NCI-H1092 (cell line): Measurements from ENCODE around the gene ADAMTS17.

ENCODE experiments used
- DNase-seq: peaks from one replicate; lab custom pipeline; 2025; lab: John Stamatoyannopoulos, UW

ADAMTS17 gene

DNA sequence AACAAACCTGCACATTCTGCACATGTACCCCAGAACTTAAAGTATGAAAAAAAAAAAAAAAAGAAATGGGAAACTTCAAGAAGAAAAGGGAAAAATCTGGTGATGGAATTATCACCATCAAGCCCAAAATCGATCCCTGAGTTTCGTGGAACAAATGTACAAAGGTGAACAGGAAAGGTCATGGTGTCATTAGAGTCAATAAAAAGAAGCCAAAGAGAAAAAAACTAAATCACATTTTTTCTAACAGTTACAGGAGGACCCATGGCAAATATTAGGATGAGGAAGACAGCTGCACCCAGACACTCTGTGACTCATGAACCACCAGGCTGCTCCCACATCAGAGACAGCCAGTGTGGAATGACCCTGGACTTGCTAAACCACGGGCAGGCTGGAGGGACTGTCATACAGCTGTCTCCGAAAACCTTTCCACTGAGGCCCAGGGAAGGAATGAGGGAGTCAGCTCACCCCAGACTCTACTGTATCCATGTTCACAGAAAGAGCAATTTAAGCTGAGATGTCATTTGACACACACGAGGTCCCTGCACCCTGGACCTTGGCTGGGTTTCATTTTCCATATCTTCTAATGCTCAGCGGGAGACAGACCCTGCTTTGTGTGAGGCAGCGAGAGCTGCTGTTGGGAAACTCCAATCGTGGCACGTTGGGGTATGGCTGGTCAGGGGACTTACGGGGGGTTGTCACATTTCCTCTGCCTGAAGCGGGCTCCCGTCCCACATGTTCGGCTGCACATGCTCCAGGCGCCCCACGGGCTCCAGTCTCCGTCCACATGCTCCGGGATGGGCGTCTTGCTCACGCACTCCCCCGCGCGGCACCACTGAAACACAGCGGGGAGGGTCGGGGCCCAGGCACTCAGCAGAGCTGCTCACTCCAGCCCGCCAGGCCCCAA, 210.2 kb downstream of the ADAMTS17 start:
- no peak for DNase-seq

GRCh38 chr15:100129677-100130076, 212.1 kb downstream of the ADAMTS17 start:
- DNase-seq = no peak

DNA sequence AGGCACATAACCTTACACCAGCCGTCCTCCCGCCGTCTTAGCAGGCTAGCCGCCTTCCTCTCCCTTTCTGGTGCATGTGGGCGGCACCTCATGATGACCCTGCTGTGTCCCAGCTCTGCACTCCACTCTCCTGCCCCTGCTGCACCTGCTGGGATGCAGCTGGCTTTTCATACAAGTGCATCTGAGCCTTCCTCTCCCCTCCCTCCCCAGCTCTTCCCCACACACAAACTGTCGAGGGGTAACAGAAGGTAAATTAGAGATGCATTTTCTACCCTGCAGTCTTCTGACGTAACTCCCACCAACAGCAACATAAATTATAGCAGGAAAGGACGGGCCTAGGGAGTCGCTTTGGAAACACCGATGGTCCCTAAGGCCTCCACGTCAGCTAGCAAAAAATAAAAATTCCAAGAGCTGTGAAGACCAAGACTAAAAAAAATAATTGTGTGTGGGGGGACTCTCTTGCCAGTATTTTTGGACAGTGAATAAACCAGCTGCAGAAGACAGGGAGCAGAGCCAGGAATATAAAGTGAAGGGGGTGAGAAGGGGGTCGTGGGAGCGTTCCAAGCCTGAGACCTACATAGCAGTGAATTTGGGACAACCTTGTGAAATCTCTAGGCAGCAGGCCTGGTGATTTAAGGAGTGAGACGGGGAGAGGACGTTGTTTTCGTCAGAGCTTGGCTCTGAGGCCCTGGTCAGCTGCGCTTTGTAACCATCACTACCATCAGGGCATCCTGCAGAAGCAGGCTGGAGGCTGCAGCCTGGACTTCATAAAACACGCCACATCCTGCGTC, 216.2 kb downstream of the ADAMTS17 start:
- peak; percentile 34 for DNase-seq

DNA sequence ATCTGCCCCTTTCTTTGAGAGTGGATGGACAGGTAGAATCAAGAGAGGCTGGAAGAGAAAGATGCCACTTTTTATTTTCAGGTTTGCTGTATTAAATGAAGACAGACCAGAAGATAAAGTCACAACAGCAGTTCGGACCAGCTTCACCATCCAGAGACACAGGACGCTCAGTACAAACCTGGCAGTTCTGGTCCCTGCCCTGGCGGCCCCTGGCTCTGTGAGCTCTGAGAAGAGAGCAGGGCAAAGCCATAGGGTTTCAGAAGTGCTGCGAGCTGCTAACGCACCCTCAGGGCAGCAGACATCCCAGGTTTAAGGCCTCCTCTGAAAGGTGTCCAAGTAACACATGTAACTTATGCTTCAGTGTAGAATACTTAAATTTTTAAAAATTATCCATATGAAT, 216.8 kb downstream of the ADAMTS17 start:
- no peak for DNase-seq

- DNase-seq = no peak
Observed at GRCh38 chr15:100124361-100124760, 217.4 kb downstream of the ADAMTS17 start.

DNA sequence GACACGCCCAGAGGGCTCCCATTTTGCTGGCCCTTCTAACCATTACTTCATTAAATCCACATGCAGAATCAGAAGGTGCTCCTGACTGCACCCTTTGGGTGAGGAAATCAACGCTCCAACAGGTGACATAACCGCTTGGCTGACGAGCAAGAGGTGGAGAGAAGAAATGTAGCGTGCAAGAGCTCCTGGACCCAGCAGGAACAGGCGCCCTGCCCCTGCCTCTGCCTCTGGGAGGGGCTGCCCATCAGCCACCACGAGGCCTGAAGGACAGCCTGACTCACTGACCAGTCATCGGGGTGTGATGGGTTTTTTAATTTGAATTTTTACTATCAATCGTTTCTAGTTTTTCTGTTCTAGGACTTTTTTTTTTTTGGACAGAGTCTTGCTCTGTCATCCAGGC, 218.2 kb downstream of the ADAMTS17 start:
- no peak for DNase-seq

- DNase-seq = no peak
Observed at GRCh38 chr15:100121285-100121684, 220.5 kb downstream of the ADAMTS17 start.

GRCh38 chr15:100120111-100120510, 221.7 kb downstream of the ADAMTS17 start:
- no peak for DNase-seq

DNA sequence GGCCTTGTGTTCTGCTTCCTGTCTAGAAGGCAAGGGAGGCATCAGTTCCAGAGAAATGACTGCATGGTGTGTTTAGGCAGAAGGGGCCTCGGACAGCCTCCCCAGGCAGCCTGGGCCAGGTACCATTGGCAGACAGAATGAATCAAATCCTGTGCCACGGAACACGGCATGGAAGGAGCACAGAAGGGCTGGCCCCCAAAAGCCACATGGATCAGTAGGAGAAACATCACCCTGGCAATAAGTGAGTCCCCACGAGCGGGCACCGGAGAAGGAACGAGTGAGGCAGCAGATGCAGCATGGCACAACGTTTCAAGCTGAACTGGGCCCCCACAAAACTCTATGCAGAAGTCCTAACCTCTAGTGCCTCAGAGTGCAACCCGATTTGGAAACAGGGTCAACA, 223.2 kb downstream of the ADAMTS17 start:
- DNase-seq = no peak

DNA sequence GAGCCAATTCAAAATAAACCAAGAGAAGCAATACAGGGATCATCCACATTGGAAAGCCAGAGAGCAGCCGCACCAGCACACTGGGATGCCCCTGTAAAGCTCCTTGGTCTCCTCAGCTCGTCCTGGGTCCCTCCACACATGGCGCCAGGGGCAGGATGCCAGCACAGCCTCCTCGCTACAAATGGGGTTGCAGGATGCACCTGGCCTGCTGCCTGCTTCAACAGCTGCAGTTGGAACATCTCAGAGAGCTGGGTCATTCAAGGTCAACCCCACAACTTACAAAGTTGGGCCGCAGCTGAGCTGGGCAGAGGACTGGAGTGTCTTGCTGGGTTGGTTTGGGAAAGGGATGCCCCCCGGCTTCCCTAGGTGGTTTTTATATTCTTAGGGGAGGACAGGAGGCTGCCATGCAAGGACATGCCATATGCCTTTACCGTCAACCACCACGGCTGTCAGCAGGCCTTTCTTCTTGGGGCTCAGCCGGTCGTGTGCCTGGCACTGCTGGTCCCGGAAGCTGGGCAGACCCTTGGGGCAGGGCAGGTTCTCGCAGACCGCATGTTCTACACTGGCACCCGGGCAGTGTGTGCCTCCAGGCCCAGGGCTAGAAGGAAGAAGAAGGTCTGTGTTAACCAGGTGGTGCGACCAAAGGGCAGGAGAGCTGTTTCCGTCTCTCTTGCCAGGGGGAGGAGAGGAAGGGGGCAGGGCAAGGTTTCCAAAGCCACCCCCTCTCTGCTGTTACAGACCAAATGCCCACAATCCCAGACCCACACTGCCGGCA, 225.2 kb downstream of the ADAMTS17 start:
- DNase-seq = no peak

- no peak for DNase-seq
Observed at GRCh38 chr15:100115711-100116090, 226.1 kb downstream of the ADAMTS17 start.

DNA sequence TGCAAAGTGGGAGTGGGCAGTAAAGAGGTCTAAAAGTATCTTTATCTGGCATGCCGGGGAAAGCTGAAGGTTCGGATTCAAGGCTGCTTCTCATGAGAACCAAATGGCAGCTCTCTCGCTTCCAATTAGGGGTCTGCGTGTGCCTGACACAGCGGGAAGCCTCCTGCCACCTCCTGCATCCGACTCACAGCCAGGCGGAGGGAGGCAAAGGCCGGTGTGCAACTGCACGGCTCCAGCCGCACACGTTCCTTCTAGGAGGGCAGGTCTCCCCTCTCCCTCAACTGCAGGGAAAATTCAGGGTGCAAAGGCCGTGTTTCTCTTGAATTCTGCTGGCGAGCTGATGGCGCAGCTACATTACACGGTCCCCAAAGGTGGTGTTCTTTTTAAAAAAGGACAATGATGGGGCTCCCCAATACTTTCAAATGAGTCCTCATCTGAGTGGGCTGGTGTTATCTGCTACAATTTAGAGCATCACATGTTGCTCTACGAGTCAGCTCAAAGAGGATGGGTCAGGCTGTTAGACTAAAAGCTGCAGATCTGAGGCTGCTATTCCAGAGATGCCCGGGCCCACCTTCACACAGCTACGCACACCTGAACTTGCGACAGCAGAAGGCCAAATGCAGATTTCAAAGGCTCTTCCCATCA, 226.6 kb downstream of the ADAMTS17 start:
- no peak for DNase-seq

GRCh38 chr15:100114571-100114970, 227.2 kb downstream of the ADAMTS17 start:
- DNase-seq = no peak

DNA sequence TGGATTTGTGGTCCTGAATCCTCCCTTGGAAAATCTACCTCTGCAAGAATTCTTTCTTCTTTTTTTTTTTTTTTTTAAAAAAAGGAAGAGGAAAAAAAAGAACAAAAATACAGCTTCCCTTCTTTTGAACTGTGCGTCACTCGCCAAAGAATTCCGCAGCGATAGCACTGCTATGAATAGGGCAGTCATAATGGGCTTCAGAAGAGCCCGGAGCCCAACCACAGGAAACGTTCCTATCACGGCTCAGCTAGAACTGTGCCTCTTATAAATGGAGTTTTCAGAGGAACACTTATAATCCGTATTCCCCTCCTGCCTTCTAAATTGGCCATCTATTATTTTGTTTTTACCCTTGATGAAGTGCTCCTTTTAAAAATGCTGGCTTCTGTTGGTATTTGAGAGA, 227.7 kb downstream of the ADAMTS17 start:
- DNase-seq = no peak

DNA sequence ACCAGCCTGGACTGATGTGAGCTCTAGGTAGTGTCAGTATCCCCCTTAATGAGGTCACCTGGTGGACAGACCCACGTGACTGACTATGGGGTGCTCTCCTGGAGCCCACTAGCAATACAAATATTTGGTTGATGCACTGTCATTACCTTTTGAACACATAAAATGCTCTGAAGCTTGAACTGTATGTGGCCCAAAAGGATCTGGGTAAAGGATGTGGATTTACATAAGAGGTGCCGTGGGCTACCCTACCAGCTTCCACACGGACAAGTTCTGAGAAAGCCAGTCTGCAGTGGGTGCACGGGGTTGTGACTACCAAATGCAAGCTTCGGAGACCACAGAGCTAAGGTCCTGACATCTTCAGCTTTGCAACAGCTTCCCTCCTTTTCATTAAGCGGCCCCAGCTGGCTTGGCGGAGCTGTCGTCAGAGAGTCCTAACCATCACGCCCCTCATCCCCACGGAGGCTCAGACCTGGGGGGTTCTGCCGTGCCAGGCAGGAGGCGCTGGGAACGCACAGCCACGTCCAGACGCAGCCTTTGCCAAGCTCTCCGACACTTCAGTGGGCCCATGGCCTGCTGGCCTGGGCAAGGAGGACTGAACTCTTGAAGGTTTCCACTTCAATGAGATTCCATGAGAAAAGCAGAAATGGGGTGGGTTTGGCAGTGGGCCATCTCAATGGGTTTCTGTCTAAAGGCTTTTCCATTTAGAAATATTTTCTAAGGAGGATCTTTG, 228.3 kb downstream of the ADAMTS17 start:
- DNase-seq = no peak

- no peak for DNase-seq
Observed at GRCh38 chr15:100112636-100113305, 229.0 kb downstream of the ADAMTS17 start.

GRCh38 chr15:100112061-100112420, 229.7 kb downstream of the ADAMTS17 start:
- DNase-seq = no peak

GRCh38 chr15:100111125-100112060, 230.4 kb downstream of the ADAMTS17 start:
- no peak for DNase-seq

- DNase-seq = no peak
Observed at GRCh38 chr15:100109486-100110035, 232.2 kb downstream of the ADAMTS17 start.
